PC-9 (cell line): Measurements from ENCODE around the gene C1QTNF7. TPM values are rescaled to one million over a fixed set of nuclear protein-coding genes. Genes with fewer than 3 reads are reported as not detected.

Experiments
- BruUV-seq: library from RNA; stranded (reverse); fragments of 400-500 nt; replicated peaks from 2 replicates; lab custom pipeline; 2021; lab: Mats Ljungman, UMichigan
- CTCF ChIA-PET: fragments of 300-600 bp; sonication (Branson Sonifier 250); formaldehyde crosslinking; loops from one replicate; lab custom pipeline; 2022; ENCODE audit warnings: antibody characterized with exemption; lab: Charles Lee
- POLR2A ChIA-PET: fragments of 300-600 bp; sonication (Branson Sonifier 250); formaldehyde crosslinking; loops from one replicate; lab custom pipeline; 2022; ENCODE audit warnings: antibody characterized with exemption; ENCODE audit not compliant: unreplicated experiment; lab: Charles Lee
- DNase-seq, 2 experiments: peaks; one replicate each; pipeline versions ENCODE4 v3.0.0 to v3.0.0-alpha.2; 2015 to 2022; ENCODE audit warnings: mixed read lengths in 1 of 2
- H2AFZ ChIP-seq: fragments of 200-600 bp; sonication (generic); 2 replicates; pipeline ENCODE4 v1.8.1; 2017; ENCODE audit warnings: antibody characterized with exemption
- H3F3A ChIP-seq: fragments of 200-600 bp; sonication (generic); 2 replicates; pipeline ENCODE4 v1.8.1; 2017; ENCODE audit warnings: antibody characterized with exemption, mild to moderate bottlenecking, low read depth; ENCODE audit not compliant: insufficient read depth
- H3K27ac ChIP-seq: fragments of 200-600 bp; sonication (generic); 2 replicates; pipeline ENCODE4 v1.6.1; 2016; ENCODE audit warnings: mixed run types
- H3K27me3 ChIP-seq: fragments of 200-600 bp; sonication (generic); 2 replicates; pipeline ENCODE4 v1.6.1; 2016; ENCODE audit warnings: low read depth, mixed run types; ENCODE audit not compliant: insufficient read depth
- H3K36me3 ChIP-seq: fragments of 200-600 bp; sonication (generic); 2 replicates; pipeline ENCODE4 v1.6.1; 2016; ENCODE audit warnings: low read depth, mixed run types
- H3K4me1 ChIP-seq: fragments of 200-600 bp; sonication (generic); replicated peaks from 2 replicates; pipeline ENCODE4 v1.6.1; 2016; ENCODE audit warnings: mixed run types; ENCODE audit not compliant: insufficient read depth
- H3K4me2 ChIP-seq: fragments of 200-600 bp; sonication (generic); 2 replicates; pipeline ENCODE4 v1.6.1; 2017; ENCODE audit warnings: mixed run types
- H3K4me3 ChIP-seq: fragments of 200-600 bp; sonication (generic); 2 replicates; pipeline ENCODE4 v1.6.1; 2016; ENCODE audit warnings: mixed run types
- H3K79me2 ChIP-seq: fragments of 200-600 bp; sonication (generic); 2 replicates; pipeline ENCODE4 v1.6.1; 2017; ENCODE audit warnings: low read depth, mixed run types
- H3K9me2 ChIP-seq: fragments of 200-600 bp; sonication (generic); 2 replicates; pipeline ENCODE4 v1.8.1; 2017; ENCODE audit warnings: mild to moderate bottlenecking; ENCODE audit not compliant: insufficient read depth
- H3K9me3 ChIP-seq: fragments of 200-600 bp; sonication (generic); 2 replicates; pipeline ENCODE4 v1.8.1; 2016; ENCODE audit warnings: low read depth; ENCODE audit not compliant: insufficient read depth
- H4K20me1 ChIP-seq: fragments of 200-600 bp; sonication (generic); 2 replicates; pipeline ENCODE4 v1.8.1; 2017; ENCODE audit not compliant: insufficient read depth
- EZH2 ChIP-seq: fragments of 200-600 bp; sonication (generic); IDR thresholded peaks from 2 replicates; pipeline ENCODE4 v1.8.0; 2017; ENCODE audit warnings: antibody characterized with exemption, low read depth
- intact Hi-C: fragments of 100-400 bp; cut with micrococcal nuclease; formaldehyde crosslinking; loops from one replicate; pipeline ENCODE4 v1.10.0; 2022; ENCODE audit not compliant: unreplicated experiment
- total RNA-seq: library from RNA; stranded (reverse); gene quantifications from 2 replicates; pipeline ENCODE4 v1.2.3, GENCODE V29; 2021
- TF ChIP-seq, protein P1 (sequence below): fragments of 200-600 bp; sonication (generic); conservative IDR thresholded peaks from 2 replicates; pipeline ENCODE4 v1.6.1; 2017; ENCODE audit warnings: mixed run types, antibody characterized with exemption, mild to moderate bottlenecking, moderate library complexity

C1QTNF7 gene
- total RNA-seq, 1 experiment from 2014 or later: not detected

DNA sequence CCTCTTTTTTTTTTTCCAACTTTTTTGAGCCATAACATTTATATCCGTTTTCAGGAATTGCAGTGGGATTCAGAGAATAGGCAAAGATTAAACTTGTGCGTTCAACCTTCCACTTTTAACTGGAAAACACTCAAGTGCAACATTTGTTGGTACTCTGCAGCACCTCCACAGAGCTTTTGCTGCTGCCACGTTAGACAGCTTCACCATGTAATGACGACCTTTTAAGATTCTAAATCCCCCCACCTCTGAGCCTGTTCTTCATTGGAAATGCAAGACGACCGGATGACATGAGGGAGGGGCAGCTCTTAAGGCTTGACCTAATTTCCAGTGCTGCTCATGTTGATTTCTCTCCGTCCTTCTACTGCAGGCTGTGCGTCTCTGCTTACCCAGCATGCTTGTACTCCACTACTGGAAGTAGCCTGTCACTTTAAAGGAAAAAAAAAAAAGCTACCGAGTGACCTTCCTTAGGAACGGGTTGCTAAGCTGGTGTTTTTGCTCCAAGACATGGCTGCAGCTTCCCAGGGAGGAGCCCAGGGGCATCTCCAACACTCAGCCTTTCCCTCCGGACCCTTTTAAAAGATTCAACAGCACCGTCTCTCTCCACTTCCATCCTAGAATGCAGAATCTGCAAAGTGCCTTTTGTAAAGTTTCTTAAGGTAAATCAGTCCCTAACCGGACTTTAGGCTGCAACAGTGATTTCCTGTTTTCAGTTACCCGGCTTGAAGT is 41.7 kb downstream of the C1QTNF7 start, which contains the start of gene CC2D2A:
Gene CC2D2A, plus strand, starts transcription at position 481 of the 726 bp plus-strand sequence. CDS start 6,051 bp downstream, outside the sequence.
- CTCF ChIA-PET: interaction anchor here (0.6 to 1.2 kb wide), 5 partner anchors 12 to 780 kb away, joined by 3 to 4 read pairs (median 3); no protein-coding TSS in a partner anchor
- no TSS peak for BruUV-seq

GRCh38 chr4:15470128-15470475 is 42.3 kb downstream of the C1QTNF7 start:
- peak overlapping the region; percentile 81 for H2AFZ ChIP-seq
- POLR2A ChIA-PET: interaction anchor here (0.6 kb wide), 1 partner anchor 69 kb away, joined by 3 read pairs; no protein-coding TSS in a partner anchor

More for the DNA sequence above, 41.7 kb downstream of the C1QTNF7 start, which contains the start of gene CC2D2A:
- H3K27me3 ChIP-seq: no peaks in the 10 kb centered on the region
- peak; percentile 28 to 47 for DNase-seq
- no peaks in the 10 kb centered on the region for H3K79me2 ChIP-seq
- 0 out of 2 replicates have a peak, but pooled peaks cover 4% of the 10 kb centered on the region for H3K4me1 ChIP-seq
- no peaks in the 10 kb centered on the region for H3F3A ChIP-seq
- H3K4me2 ChIP-seq: peak within 1 kb of the TSS; percentile 73
- no peaks in the 10 kb centered on the region for H3K9me3 ChIP-seq
- H3K4me3 ChIP-seq: peak within 1 kb of the TSS; percentile 68
- no peaks in the 10 kb centered on the region for H4K20me1 ChIP-seq
- no peaks in the 10 kb centered on the region for H3K9me2 ChIP-seq
- peak within 1 kb of the TSS; percentile 81 for H2AFZ ChIP-seq
- intact Hi-C loops: no loop called here
- H3K27ac ChIP-seq: no peak within 1 kb of the TSS
- TF ChIP-seq, protein P1, sequence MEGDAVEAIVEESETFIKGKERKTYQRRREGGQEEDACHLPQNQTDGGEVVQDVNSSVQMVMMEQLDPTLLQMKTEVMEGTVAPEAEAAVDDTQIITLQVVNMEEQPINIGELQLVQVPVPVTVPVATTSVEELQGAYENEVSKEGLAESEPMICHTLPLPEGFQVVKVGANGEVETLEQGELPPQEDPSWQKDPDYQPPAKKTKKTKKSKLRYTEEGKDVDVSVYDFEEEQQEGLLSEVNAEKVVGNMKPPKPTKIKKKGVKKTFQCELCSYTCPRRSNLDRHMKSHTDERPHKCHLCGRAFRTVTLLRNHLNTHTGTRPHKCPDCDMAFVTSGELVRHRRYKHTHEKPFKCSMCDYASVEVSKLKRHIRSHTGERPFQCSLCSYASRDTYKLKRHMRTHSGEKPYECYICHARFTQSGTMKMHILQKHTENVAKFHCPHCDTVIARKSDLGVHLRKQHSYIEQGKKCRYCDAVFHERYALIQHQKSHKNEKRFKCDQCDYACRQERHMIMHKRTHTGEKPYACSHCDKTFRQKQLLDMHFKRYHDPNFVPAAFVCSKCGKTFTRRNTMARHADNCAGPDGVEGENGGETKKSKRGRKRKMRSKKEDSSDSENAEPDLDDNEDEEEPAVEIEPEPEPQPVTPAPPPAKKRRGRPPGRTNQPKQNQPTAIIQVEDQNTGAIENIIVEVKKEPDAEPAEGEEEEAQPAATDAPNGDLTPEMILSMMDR: no peak
- TF ChIP-seq EZH2: no peak
- no peaks in the 10 kb centered on the region for H3K36me3 ChIP-seq
- POLR2A ChIA-PET: interaction anchor here (0.6 kb wide), 1 partner anchor 69 kb away, joined by 3 read pairs; no protein-coding TSS in a partner anchor

DNA sequence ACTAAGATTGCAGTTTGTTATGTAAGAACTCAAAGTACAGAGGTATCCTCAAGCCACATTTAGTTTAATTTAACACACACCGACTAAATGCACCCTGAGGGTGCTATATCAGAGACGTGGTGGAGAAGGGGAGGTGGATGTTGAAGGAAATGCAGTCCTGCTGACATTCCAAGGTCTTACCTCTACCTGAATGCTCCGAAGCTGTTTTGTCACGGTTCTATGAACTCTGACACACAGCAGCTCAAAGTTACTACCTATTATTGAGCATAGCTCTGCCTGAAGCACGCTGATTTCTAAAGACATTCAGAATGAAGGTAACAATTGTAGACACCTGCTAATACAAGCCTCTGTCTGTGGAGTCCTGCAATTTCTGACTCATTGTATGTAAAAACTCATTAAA is 48.6 kb downstream of the C1QTNF7 start:
- no peak for DNase-seq
- no peak overlapping the region for H3K4me2 ChIP-seq
- H3K27ac ChIP-seq: no peak overlapping the region
- ChIA-PET CTCF (no interaction called here), POLR2A (no interaction called here)
- H4K20me1 ChIP-seq: no peaks in the 10 kb centered on the region
- H3K79me2 ChIP-seq: no peaks in the 10 kb centered on the region
- intact Hi-C loops: no loop called here
- H3K9me2 ChIP-seq: no peaks in the 10 kb centered on the region
- H3K9me3 ChIP-seq: no peaks in the 10 kb centered on the region
- no peak for TF ChIP-seq EZH2
- no peak overlapping the region for H3K4me3 ChIP-seq
- H3K36me3 ChIP-seq: no peaks in the 10 kb centered on the region
- no peaks in the 10 kb centered on the region for H3K27me3 ChIP-seq
- H2AFZ ChIP-seq: no peak overlapping the region
- H3K4me1 ChIP-seq: no peaks in the 10 kb centered on the region
- BruUV-seq: no TSS peak
- no peaks in the 10 kb centered on the region for H3F3A ChIP-seq

More at GRCh38 chr4:15470128-15470475, 42.3 kb downstream of the C1QTNF7 start:
- BruUV-seq: no TSS peak
- peak overlapping the region; percentile 68 for H3K4me3 ChIP-seq
- no peak for DNase-seq
- H3K79me2 ChIP-seq: no peaks in the 10 kb centered on the region
- no peaks in the 10 kb centered on the region for H3K9me2 ChIP-seq
- no peaks in the 10 kb centered on the region for H3K27me3 ChIP-seq
- H3K36me3 ChIP-seq: no peaks in the 10 kb centered on the region
- H4K20me1 ChIP-seq: no peaks in the 10 kb centered on the region
- CTCF ChIA-PET: interaction anchor here (0.6 to 1.2 kb wide), 5 partner anchors 12 to 780 kb away, joined by 3 to 4 read pairs (median 3); no protein-coding TSS in a partner anchor
- no peaks in the 10 kb centered on the region for H3K9me3 ChIP-seq
- no peaks in the 10 kb centered on the region for H3F3A ChIP-seq
- H3K4me1 ChIP-seq: 0 out of 2 replicates have a peak, but pooled peaks cover 4% of the 10 kb centered on the region
- H3K4me2 ChIP-seq: peak overlapping the region; percentile 73
- TF ChIP-seq EZH2: no peak
- TF ChIP-seq, protein P1: no peak
- H3K27ac ChIP-seq: no peak overlapping the region
- intact Hi-C loops: no loop called here
